ENCODE data around the gene SPG7. TPM values are rescaled to one million over a fixed set of nuclear protein-coding genes. Genes with fewer than 3 reads are reported as not detected.
A peak's percentile ranks its signal among the peaks of the same experiment; 100 is the strongest.

Gene SPG7
- total RNA-seq, 2 donors from 2014 or later = 107 to 152 TPM

GRCh38 chr16:89561884-89562599 lies 53.8 kb downstream of the SPG7 start:
- peaks cover 60% of the 10 kb centered on the region for H3K4me1 ChIP-seq
- ATAC-seq (no peak), DNase-seq (peak in 1 of 4 donors; percentile 12)
- TF ChIP-seq CTCF (IDR thresholded peaks at IDR 0.05) (no peak), POLR2A (IDR thresholded peaks at IDR 0.05) (peak in 1 of 3 donors; percentile 9)
- peaks cover 5 to 18% of the 10 kb centered on the region in 2 donors for H3K36me3 ChIP-seq (replicated peaks in 1 of 2; ENCODE audit: insufficient read depth in 1 of 2, low read depth in 2 of 2)
- 38 to 42% methylated on average over 23 of the region's 23 CpGs for WGBS, 2 donors
- no peaks in the 10 kb centered on the region for H3K27me3 ChIP-seq
- H3K27ac ChIP-seq = peak overlapping the region in 3 of 4 donors; percentile 89 to 97 (median 95)
- intact Hi-C loops (cut with DNase I) = no loop called here
- H3K4me3 ChIP-seq = peak overlapping the region; percentile 21 to 90
- H3K9me3 ChIP-seq = no peaks in the 10 kb centered on the region

GRCh38 chr16:89562939-89563338 lies 54.7 kb downstream of the SPG7 start:
- no peak overlapping the region for H3K4me3 ChIP-seq
- no peaks in the 10 kb centered on the region for H3K9me3 ChIP-seq
- TF ChIP-seq POLR2A (IDR thresholded peaks at IDR 0.05) = no peak
- TF ChIP-seq CTCF (IDR thresholded peaks at IDR 0.05) = no peak
- ATAC-seq = no peak
- no peak overlapping the region for H3K27ac ChIP-seq
- no peaks in the 10 kb centered on the region for H3K27me3 ChIP-seq
- 73 to 75% methylated on average over 12 of the region's 12 CpGs for WGBS, 2 donors
- no peak for DNase-seq
- intact Hi-C loops (cut with DNase I) = no loop called here
- peaks cover 5 to 18% of the 10 kb centered on the region in 2 donors for H3K36me3 ChIP-seq (replicated peaks in 1 of 2; ENCODE audit: insufficient read depth in 1 of 2, low read depth in 2 of 2)
- H3K4me1 ChIP-seq = peaks cover 60% of the 10 kb centered on the region

- ATAC-seq = no peak
- Histone ChIP-seq H3K4me3 (no peak overlapping the region), H3K4me1 (peaks cover 60% of the 10 kb centered on the region), H3K27ac (no peak overlapping the region), H3K9me3 (no peaks in the 10 kb centered on the region), H3K36me3 (replicated peaks in 1 of 2; ENCODE audit: insufficient read depth in 1 of 2, low read depth in 2 of 2) (peaks cover 5 to 18% of the 10 kb centered on the region in 2 donors), H3K27me3 (no peaks in the 10 kb centered on the region)
- 68 to 72% methylated on average over 9 to 12 of the region's 12 CpGs for WGBS, 2 donors
- intact Hi-C loops (cut with DNase I) = no loop called here
- TF ChIP-seq CTCF (IDR thresholded peaks at IDR 0.05) = no peak
- TF ChIP-seq POLR2A (IDR thresholded peaks at IDR 0.05) = no peak
- peak in 1 of 4 donors; percentile 10 for DNase-seq
These were observed 55.6 kb downstream of the SPG7 start for GRCh38 chr16:89563639-89564392.

GRCh38 chr16:89564476-89565255 lies 56.5 kb downstream of the SPG7 start:
- TF ChIP-seq CTCF (IDR thresholded peaks at IDR 0.05) (no peak), POLR2A (IDR thresholded peaks at IDR 0.05) (no peak)
- H3K9me3 ChIP-seq = no peaks in the 10 kb centered on the region
- DNase-seq (no peak), ATAC-seq (no peak)
- H3K36me3 ChIP-seq (replicated peaks in 1 of 2; ENCODE audit: insufficient read depth in 1 of 2, low read depth in 2 of 2) = peaks cover 5 to 18% of the 10 kb centered on the region in 2 donors
- peak overlapping the region in 1 of 4 donors; percentile 59 for H3K27ac ChIP-seq
- no peak overlapping the region for H3K4me3 ChIP-seq
- intact Hi-C loops (cut with DNase I) = no loop called here
- no peaks in the 10 kb centered on the region for H3K27me3 ChIP-seq
- peaks cover 55% of the 10 kb centered on the region for H3K4me1 ChIP-seq
- WGBS, 2 donors = 70 to 71% methylated on average over 15 to 22 of the region's 22 CpGs
